Measurements from ENCODE around the gene BRD7.

- TF ChIP-seq SRSF4 (IDR thresholded peaks at IDR 0.05; ENCODE audit: low read depth, low read length, poor library complexity, severe bottlenecking) (no peak), ZNF773 (CRISPR knock-in tag; IDR thresholded peaks at IDR 0.05; ENCODE audit: borderline replicate concordance) (no peak), GATAD1 (CRISPR knock-in tag; IDR thresholded peaks at IDR 0.05) (no peak), POLR2AphosphoS5 (IDR thresholded peaks at IDR 0.05; ENCODE audit: low read depth, low read length) (no peak), TCF7L2 (IDR thresholded peaks at IDR 0.05; ENCODE audit: low read depth, low read length) (no peak), TBP (CRISPR knock-in tag; IDR thresholded peaks at IDR 0.05) (no peak), CENPX (CRISPR knock-in tag; IDR thresholded peaks at IDR 0.05) (no peak), POLR2AphosphoS2 (IDR thresholded peaks at IDR 0.05; ENCODE audit: low read depth, low read length) (no peak), NFYB (CRISPR knock-in tag; IDR thresholded peaks at IDR 0.05) (no peak), MYC (CRISPR knock-in tag; IDR thresholded peaks at IDR 0.05; ENCODE audit: borderline replicate concordance) (no peak), CHD2 (IDR thresholded peaks at IDR 0.05; ENCODE audit: low read depth, low read length) (no peak), TAF1 (CRISPR knock-in tag; IDR thresholded peaks at IDR 0.05) (no peak)
Observed at GRCh38 chr16:50390914-50391716, 22.3 kb upstream of the BRD7 start.

Measured in HepG2 (cell line).